ENCODE measurements around the gene MAML3.
A peak's percentile ranks its signal among the peaks of the same experiment; 100 is the strongest.

The MAML3 gene

DNA sequence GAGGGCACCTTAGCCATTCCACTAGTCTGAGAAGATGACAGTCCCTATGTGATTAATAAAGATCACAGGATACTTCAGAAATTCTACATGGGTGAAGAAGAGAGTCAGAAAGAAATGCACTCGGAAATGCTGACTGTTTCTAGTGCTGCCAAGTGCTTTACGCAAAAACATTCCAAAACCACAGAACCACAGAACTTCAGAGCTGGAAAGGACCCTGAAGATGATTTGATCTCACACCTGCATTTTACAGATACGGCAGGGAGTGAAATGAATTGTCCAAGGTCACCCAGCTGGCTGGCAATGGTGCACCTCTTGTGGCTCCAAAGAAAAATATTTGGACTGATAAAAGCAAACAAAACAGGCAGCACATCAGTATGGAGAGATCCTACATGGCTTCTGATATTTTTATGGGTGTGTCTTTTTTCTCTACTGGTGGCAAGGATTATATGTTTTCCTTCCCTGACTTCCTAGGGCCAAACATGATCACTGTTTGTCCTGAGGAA, 115.9 kb downstream of the MAML3 start:
- no peak for FAIRE-seq

DNA sequence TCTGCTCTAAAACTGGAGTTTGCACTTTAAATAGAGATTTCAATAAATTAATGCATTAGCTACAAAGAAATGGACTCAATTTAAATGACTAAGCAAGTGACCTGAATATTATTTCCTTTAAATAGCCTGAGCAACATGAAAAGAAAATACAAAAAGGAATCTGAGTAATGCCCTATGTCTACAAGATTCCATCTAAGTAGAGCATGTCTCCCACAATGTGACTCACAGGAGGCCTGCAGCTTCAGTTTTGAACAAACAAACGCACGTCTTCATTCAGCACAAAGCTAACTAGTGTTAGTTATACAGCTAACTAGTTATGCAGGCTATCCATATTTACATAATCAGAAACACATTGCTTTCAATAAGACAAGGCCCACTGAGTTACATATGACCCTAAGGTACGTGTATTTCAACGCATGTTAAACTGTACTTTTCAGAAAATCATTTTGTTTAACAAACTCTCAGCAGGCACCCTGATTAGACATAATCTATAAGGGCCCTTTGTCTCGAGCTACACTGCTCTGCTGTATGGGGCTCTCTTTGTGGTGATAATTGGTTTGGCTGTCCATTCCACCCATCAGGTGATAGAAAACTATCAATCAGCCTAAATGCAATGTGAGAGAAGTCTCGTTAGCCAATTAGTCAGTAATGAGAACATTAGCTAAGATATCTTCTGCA, 116.5 kb downstream of the MAML3 start:
- peak; percentile 90 for FAIRE-seq

DNA sequence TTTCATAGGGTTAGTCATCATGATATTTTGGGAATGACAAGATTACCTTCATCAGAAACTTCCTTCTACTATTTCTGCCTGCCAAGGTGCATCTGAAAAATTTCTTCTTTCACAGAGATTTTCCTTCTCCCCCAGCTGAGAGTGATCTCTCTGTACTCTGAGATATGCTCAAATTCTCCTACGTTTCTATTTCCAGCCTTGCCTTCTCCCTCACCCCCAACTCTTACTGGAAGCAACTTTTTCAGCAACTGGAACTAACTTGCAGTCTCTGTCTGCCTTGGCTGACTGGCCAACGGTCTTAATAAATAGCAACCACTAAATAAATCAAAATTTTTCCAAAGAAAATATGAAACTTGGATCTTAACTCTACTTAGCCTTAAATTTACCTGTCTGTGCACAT, 122.3 kb downstream of the MAML3 start:
- no peak for FAIRE-seq

DNA sequence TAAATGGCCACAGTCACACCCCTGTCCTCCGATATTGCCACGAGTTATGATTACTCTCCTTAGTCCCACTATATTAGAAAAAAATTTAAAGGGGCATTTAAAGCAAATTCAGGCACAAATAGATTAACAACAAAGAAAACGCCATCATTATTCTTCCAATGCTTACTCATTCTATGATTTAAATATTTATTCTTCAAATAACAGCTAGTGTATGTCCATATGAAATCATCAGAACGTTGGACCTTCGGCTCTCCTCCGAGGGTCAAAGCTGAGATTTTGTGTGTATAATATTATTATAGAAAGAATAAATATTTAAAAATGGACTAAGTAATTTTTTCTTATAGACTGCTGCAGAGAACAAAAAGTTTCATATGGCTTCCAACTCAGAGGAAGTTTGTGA, 122.9 kb downstream of the MAML3 start:
- FAIRE-seq: no peak

DNA sequence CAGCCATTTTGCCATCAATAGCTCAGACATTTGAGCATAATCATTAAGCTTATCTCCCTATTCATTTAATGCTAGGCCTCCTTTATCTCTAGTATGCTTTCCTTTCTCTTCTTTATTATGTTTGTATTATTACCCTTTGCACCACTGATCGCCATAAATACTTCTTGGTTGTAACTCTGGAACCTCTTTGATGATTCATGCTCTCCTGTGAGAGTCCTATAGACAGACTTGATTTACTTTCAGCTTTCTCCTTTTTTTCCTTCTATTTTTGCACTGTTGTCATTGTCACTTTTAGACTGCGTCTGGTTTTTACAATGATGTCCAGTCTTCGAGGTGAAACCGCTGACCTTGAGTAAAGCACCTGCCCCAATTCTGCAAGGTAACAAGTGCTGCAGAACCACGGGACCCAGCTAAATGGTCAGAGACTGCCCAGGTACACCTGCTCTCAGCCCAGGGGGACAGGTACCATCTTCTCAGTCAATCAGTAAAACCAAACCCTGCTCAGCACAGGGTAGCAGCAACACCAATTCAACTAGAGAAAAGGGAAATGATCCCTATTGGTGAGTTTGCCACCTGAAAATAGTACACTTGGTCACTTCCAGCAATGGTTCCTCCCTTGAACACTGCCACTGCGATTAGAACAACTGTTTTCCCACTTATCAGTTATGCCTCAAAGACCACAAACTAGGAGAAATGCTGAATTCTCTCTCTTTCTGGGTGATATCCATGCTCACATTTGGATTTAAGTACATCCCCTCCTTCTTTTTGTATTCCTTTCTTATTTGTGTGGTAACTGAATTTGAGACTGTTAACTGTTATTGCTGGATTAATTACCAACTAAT, 125.1 kb downstream of the MAML3 start:
- FAIRE-seq: peak; percentile 86

DNA sequence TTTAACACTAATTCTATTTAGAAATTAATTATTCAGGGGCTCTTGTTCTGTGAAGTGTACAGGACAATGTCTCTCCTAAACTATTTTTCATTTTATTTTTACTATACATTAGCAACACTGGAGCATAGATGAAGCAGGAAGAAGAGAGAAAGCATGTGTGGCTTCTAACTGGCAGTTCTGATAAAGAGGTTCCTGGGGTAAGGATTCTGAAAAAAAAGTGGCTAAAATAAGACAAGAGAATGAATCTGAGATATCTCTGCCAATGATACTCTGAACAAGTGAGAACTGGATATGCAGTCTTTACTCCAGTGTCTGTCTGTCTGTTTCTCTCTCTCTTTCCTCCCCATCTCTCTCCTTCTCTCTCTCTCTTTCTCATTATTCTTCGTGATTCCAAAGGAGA, 125.9 kb downstream of the MAML3 start:
- FAIRE-seq: no peak

DNA sequence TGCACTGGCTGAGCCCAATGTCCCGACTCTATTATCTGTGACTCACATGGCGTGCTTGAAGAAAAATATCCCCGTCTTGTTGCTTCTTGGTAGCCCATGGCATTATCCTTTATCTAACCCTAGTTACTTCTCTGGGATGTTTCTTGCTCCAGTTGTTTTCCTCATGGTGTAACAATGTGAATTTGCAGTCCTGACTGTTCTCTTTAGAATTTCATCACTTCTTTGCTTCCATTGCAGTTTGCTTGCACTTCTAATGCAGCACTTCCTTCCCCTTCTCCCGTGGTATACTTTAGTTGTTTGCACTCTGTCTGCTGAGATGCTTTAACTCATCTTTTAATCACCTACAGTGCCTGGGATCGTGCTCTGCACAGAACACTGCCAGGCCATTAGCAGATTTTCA, 126.9 kb downstream of the MAML3 start:
- no peak for FAIRE-seq

DNA sequence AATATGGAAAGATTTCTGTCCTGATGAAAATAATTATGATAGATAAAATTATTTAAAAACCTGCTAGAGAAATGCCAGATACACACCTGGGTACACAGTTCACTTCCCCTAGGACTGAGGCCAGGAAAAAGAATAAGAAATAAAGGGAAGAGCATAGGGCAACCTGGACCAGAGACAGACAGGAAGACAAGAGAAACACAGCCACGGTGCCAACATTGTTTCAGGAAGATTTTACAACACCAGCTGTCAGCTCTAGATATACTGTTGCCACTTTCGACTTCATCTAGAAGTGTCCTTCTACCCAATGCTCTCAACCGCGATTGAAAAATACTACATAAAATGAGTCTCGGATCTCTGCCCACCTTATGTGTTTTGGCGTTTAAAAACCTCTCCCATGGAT, 128.5 kb downstream of the MAML3 start:
- FAIRE-seq: no peak

DNA sequence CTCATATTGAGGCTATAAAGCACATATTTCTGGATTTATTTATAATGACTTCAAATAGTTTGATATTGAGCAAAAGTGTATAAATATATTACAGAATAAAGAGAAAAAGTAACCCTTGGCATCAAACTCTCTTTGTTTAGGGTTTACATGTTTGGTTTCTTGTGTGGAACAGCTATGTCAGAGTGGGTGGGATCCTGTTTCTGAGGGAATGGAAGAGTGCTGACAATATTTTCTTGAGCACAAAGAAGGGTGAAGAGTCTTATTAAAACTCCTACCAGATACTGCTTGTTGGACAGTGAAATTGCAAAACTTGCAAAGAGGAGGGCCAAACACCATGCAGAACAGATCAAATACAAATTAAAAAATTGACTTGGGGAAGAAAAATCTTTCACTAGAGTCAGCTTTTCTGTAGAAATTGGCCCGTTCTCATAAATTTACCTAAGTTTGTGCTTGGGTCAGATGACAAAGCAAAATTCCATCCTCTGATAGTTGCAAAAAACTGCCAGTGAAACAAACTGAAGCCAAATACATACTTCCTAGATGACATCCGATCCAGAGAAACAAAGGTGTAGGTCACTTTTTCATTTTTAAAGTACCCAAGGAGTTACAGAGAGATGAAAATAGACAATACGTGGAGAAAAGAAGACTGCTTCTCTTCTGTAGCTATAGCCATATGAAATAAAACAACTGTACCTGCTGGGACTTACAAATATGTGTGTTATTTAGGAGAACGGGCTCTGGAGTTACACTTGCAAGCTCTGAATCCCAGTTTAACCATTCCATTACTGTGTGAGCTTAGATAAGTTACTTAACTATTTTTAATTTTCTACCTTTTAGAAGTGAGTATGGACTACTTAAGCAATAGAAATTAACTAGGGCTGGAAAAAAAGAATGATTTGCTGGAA, 133.3 kb downstream of the MAML3 start:
- peak; percentile 78 for FAIRE-seq

DNA sequence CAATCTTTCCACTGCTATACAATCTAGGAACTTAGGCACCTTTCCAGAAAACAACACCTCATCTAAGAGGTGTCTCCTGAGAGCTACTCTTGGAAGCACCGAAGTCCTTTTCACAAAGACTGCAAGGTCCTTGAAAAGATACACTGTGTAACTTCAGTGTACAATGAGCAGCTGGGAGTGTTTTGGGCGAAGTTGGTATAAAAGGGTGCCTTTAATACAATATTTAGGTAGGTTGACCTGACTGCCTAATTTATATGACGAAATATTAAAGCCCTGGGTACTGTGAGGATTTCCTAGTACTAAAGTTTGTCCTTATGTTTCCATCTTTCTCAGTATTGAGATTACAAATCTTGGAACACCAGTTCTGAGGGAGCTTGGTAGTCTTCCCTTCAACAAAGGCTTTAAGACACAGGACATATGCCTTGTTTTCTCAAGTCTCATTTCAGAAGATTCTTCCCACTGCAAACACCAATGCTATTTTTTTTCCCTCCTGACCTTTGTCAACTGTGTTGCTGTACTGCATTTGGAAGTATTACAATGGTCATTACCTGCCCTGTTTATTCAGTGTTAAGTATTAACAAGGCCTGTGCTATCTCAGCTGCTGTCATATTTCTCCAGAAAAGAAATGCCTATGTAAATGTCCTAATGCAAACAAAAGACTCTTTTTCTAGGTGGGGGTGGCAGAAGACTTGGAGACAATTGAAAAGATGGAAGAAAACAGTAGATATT, 134.2 kb downstream of the MAML3 start:
- peak; percentile 99 for FAIRE-seq

DNA sequence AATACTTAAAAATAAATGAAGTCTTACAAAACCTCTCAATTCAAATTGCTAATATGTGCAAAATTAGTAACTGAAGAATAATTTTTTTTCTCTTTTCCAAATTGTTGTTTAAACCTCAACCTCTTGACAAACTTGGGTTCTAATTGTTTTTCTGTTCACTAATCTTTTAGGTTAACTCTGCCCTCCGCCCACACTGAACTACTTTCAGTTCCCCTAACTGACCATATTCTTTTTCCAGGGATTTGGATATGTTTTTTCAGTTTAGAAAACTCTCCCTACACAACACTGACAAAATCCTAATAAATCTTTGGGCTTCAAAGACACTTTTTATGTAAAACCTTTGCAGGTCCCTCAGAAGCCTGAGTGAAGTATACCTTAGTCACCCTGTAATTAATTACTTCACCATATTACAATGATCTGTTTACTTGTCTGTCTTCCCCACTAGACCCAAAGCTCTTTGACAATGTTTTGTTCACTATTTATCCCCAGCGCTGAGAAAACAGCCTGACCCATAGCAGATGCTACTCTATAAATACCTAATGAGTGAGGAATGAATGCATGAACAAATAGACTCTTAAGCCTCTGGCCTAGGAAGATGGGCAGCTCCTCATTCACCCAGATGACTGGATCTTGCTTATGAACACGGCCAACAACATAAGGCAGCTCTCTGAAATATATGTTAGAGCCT, 134.9 kb downstream of the MAML3 start:
- no peak for FAIRE-seq

DNA sequence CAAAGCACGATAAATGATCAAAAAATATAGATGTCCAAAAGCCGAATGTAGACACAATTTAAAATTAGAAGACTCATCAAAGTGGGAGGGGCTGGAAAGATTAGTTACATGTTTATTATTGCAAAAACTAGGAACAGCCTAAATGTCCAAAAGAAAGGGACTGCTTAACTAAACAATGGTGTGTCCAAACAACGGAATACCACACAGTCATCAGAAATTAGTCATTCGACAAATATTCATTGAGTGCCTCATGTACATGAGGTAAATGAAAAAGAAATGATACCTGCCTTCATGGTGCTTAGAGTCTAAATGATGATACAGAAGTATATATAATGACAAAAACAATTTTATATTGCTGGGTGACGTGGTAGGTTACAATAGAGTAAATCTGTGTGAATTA, 139.7 kb downstream of the MAML3 start:
- peak; percentile 84 for FAIRE-seq

DNA sequence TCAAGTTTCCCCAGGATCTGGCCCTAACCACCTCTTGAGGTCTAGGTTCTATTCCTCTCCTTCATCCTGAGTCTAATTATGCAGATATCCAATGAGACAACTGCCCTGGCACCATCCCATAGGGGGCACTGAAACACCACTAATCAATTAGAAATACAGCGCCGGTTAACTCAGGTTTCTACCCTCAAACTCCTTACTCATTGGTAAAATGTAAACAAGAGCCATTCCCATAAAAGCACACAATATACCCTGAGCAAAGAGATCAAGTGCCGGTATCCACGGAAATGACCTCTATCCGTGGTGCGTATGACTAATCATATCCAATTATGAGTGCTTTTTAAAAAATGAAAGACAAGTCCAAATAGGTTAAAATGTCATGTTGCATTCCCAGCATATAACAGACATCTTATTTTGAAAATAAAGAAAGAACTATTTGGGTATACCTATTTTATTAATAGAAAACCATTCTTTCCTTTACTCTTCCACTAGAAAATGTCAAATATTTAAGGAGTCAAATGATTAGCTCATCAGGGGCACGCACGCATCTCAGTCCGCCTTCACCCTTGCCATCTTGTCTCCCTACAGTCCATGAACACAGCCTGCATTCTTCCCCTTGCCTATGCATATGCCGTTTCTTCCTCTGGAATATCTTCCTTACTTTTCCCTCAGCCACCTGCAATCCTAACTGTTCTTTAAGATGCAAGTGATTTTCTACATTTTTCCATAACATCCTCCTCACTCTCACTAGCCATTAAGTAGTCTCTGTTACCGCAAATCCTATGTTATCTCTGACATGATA, 141.1 kb downstream of the MAML3 start:
- FAIRE-seq: peak; percentile 99

DNA sequence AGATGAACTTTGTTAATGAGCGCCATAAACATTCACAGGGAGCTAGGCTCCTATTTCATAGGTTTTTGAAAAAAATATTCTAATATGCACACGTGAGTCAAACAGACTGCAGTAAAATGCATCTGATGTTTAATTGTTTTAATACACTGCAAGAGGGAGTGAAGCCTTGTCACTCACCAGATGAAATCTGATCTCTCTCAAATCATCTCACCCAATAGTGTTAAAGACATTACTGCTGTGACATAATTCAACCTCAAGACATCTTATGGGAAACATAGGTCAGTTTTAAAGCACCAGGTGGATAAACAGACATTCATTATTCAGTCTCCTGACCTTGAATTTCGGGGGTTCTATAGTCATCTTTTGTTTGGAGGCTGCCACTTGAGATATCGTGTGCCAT, 148.3 kb downstream of the MAML3 start:
- no peak for FAIRE-seq

DNA sequence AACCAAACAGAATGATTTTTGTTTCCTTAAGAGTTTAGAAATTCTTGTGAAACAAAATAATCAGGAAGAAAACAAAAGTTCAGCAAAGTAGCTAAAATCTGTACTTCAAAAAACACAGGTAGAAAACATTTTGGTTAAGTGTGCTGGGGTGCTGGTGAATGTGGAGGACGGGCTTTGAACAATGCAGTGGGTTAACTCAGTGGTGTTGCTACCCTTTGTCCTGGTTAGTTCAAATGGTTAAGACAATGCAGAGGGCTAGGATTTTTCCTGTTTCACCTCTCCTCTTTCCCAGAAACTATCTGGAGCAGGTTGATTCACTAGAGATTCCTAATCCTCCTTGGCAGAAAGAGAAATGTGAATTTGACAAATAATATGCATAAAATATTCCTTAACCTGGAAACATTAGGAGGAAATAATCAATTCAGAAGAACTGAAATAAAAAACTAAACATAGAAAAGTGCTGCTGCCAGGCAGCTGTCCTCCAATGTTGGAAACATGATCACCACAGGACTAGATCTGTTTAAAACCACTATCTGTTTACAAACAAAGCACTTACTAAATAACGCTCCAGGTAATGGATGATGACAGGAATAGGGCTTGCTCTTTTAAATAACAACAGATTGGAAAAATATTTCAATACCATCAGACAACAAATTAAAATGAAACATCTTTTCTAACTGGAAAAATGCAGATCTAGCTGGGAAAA, 148.9 kb downstream of the MAML3 start:
- FAIRE-seq: peak; percentile 85

DNA sequence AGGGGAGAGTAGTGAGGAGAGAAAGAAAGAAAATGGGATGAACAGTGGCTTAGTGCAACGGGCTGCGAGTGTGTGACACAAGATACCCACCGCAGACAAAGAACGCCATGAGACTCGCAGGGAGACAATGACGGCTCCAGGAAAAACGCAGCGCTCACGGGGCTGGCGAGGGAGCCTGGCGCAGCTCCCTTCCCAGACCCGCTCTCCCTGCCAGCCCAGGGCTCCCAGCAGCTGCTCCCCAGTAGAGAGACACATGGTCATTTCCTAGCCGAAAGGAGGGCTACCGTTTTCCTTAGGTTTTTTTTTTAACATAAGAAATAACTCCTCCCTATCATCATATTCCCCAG, 149.5 kb downstream of the MAML3 start:
- peak; percentile 73 for FAIRE-seq

DNA sequence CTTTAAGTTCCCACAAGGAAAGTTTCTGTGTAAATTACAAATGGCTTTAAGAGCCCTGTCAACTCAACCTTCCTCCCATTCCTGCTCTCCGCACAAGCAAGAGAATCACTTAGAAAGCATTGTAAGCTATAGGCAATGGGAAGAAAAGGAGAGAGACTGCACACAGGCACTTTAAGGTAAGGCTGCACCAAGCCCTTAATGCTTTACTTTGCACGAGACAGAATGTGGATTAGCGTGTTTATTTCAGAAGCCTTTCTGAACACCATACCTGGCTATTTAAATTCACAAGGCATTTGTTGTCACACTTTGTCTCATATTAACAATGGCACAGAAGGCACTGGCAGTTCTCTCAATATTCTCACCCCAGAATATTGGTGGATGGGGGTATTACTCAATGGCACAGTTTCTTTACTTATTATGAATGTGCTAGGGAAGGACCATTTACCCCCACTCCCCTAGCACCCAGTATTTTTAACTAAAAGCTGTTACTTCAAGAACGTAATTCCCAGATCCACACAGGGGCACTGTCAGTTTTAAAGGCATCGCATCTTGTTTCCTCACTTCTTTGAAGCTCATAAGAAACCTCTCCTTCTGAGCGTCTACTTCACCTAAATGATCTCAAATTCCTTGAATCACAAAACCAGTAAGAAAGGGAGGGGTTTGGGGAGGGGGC, 150.0 kb downstream of the MAML3 start:
- FAIRE-seq: no peak

DNA sequence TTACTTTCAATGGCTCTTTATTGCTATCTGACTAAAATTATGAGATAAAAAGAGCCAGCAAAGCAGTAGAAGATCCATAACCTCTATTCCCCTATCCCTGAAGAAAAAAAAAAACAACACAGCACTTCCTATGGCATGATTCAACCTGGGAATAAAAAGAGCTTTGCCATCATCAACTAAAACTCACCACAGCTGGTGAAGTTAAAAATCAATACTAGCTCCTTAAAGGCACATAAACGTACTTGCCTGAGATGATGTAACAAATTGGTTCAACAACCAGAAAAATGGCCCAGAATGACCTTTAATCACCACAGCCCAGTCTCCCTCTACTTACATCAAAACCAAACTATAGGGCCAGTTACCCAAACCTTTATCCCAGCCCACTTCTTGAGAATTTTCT, 153.8 kb downstream of the MAML3 start:
- FAIRE-seq: peak; percentile 81

DNA sequence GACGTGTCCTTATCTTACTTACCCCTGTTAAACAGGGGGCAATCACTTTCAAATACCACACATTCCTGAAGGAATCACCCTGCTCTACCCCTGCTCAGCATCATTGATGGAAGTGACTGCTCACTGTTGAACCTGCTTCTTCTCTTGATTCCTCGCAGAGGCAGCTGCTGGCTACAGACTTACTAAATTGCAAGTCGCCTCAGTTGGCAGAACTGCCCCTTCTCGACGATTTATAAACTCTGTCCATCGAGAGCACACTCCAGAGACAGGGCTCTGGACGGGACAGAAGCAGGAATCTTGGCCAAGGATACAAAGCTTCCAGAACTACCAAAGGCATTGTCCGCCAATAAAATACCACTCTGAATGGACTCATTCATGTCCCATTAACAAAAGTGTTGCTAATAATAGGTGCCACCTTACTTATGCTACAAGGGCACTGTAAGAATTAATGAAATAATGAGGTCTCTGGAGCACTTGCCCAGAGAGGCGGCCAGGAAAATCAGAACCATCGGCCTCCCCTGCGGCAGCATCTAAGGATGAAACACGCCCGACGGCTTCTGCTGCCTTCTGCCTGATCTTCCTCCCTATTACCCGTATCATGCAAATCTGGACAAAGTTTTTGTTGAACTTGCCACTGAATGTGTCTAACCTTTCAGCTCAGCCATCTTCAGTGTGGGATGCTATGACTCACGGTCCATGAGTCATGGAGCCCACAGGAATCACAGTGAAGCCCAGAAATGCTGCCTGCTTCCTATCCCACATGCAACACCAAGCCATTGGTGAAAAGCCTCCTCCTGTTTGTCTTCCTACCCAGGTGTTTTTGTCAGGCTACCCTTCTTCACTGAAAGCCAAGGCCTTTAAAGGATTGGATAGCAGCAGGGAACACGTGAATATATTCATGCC, 164.9 kb downstream of the MAML3 start:
- FAIRE-seq: no peak

Measured in islet of Langerhans (tissue), 1 donor.